HCEC 1CT (cell line): ENCODE results near the gene RIMBP2.
"Not testable (repeated sequence)": the region's sequence is repeated elsewhere in the genome, so short reads cannot be mapped to it uniquely, and the experiment has no call there.

Source experiments
- DNase-seq: peaks from one replicate; pipeline ENCODE4 v3.0.0-alpha.2; 2017

Gene RIMBP2

GRCh38 chr12:130650131-130650530 lies 66.0 kb downstream of the RIMBP2 start:
- no peak for DNase-seq

GRCh38 chr12:130649101-130650045 lies 66.7 kb downstream of the RIMBP2 start:
- DNase-seq, result no peak

GRCh38 chr12:130647814-130648213 lies 68.3 kb downstream of the RIMBP2 start:
- no peak for DNase-seq

- DNase-seq, result no peak
These were observed 69.3 kb downstream of the RIMBP2 start for GRCh38 chr12:130646716-130647370.

GRCh38 chr12:130646191-130646590 lies 69.9 kb downstream of the RIMBP2 start:
- DNase-seq, result not testable (repeated sequence)

- no peak for DNase-seq
These were observed 70.3 kb downstream of the RIMBP2 start for GRCh38 chr12:130645751-130646150.

GRCh38 chr12:130644566-130644965 lies 71.5 kb downstream of the RIMBP2 start:
- no peak for DNase-seq

GRCh38 chr12:130644146-130644545 lies 72.0 kb downstream of the RIMBP2 start:
- DNase-seq, result no peak

- no peak for DNase-seq
These were observed 73.2 kb downstream of the RIMBP2 start for GRCh38 chr12:130642856-130643255.

GRCh38 chr12:130641533-130642184 lies 74.4 kb downstream of the RIMBP2 start:
- no peak for DNase-seq

- no peak for DNase-seq
These were observed 75.2 kb downstream of the RIMBP2 start for GRCh38 chr12:130640901-130641300.

- no peak for DNase-seq
These were observed 75.6 kb downstream of the RIMBP2 start for GRCh38 chr12:130640496-130640895.

GRCh38 chr12:130639476-130640424 lies 76.3 kb downstream of the RIMBP2 start:
- no peak for DNase-seq

GRCh38 chr12:130636370-130636769 lies 79.7 kb downstream of the RIMBP2 start:
- DNase-seq, result no peak

GRCh38 chr12:130634866-130635265 lies 81.2 kb downstream of the RIMBP2 start:
- no peak for DNase-seq

GRCh38 chr12:130633771-130634170 lies 82.3 kb downstream of the RIMBP2 start:
- no peak for DNase-seq

- no peak for DNase-seq
These were observed 83.5 kb downstream of the RIMBP2 start for GRCh38 chr12:130632642-130633041.

- DNase-seq, result no peak
These were observed 87.8 kb downstream of the RIMBP2 start for GRCh38 chr12:130628304-130628703.

- no peak for DNase-seq
These were observed 88.9 kb downstream of the RIMBP2 start for GRCh38 chr12:130627175-130627574.

GRCh38 chr12:130626601-130627000 lies 89.5 kb downstream of the RIMBP2 start:
- no peak for DNase-seq

- no peak for DNase-seq
These were observed 90.9 kb downstream of the RIMBP2 start for GRCh38 chr12:130625201-130625600.

GRCh38 chr12:130622803-130623202 lies 93.3 kb downstream of the RIMBP2 start:
- no peak for DNase-seq
